ENCODE measurements around the gene LAGE3. TPM values are rescaled to one million over a fixed set of nuclear protein-coding genes. Genes with fewer than 3 reads are reported as not detected.
A peak's percentile ranks its signal among the peaks of the same experiment; 100 is the strongest.

Gene LAGE3
- total and polyA plus RNA-seq, 12 donors: 11.3 to 101 (median 41.7) TPM

- intact Hi-C loops (cut with DNase I): no loop called here
- peak in 6 of 7 donors; percentile 60 to 81 (median 68) for DNase-seq
- no peaks in the 10 kb centered on the region for H3K27me3 ChIP-seq
- WGBS, 4 donors: 31 to 71% (median 50%) methylated on average over 5 of the region's 5 CpGs
- peaks cover 5 to 9% of the 10 kb centered on the region in 2 donors for H3K4me1 ChIP-seq (replicated peaks in 1 of 2)
- no peak overlapping the region for H3K4me3 ChIP-seq
- TF ChIP-seq POLR2A (IDR thresholded peaks at IDR 0.05) (peak in 1 of 2 donors; percentile 65), CTCF (IDR thresholded peaks at IDR 0.05) (no peak)
- no peaks in the 10 kb centered on the region for H3K9me3 ChIP-seq (replicated peaks in 1 of 3)
- no peaks in the 10 kb centered on the region for H3K36me3 ChIP-seq (replicated peaks in 1 of 2)
- H3K27ac ChIP-seq: peak overlapping the region; percentile 17 to 76 (median 53)
Measured at GRCh38 chrX:154481195-154481594, 2.1 kb upstream of the LAGE3 start.

- Histone ChIP-seq H3K4me1 (replicated peaks in 1 of 2) (no peaks in the 10 kb centered on the region), H3K27ac (peak overlapping the region in 4 of 5 donors; percentile 37 to 90 (median 68))
- WGBS, 4 donors: 45 to 77% (median 64%) methylated on average over 10 to 24 of the region's 24 CpGs
Measured at GRCh38 chrX:154477891-154478477, 1.1 kb downstream of the LAGE3 start.

GRCh38 chrX:154476821-154477220 is 2.3 kb downstream of the LAGE3 start:
- H3K4me1 ChIP-seq (replicated peaks in 1 of 2): no peaks in the 10 kb centered on the region
- intact Hi-C loops (cut with DNase I): no loop called here
- H3K4me3 ChIP-seq: no peak overlapping the region
- no peaks in the 10 kb centered on the region for H3K36me3 ChIP-seq (replicated peaks in 1 of 2)
- H3K9me3 ChIP-seq (replicated peaks in 1 of 3): no peaks in the 10 kb centered on the region
- no peak for TF ChIP-seq CTCF (IDR thresholded peaks at IDR 0.05)
- no peak for TF ChIP-seq POLR2A (IDR thresholded peaks at IDR 0.05)
- no peak for DNase-seq
- 86 to 96% (median 89%) methylated on average over 7 to 8 of the region's 8 CpGs for WGBS, 4 donors
- H3K27me3 ChIP-seq: no peaks in the 10 kb centered on the region
- H3K27ac ChIP-seq: no peak overlapping the region

More at GRCh38 chrX:154477891-154478477, 1.1 kb downstream of the LAGE3 start:
- intact Hi-C loops (cut with DNase I): no loop called here
- TF ChIP-seq CTCF (IDR thresholded peaks at IDR 0.05) (no peak), POLR2A (IDR thresholded peaks at IDR 0.05) (no peak)
- peak in 1 of 7 donors; percentile 19 for DNase-seq
- Histone ChIP-seq H3K9me3 (replicated peaks in 1 of 3) (no peaks in the 10 kb centered on the region), H3K27me3 (no peaks in the 10 kb centered on the region), H3K4me3 (peak overlapping the region in 1 of 4 donors; percentile 64), H3K36me3 (replicated peaks in 1 of 2) (no peaks in the 10 kb centered on the region)

- intact Hi-C loops (cut with DNase I): no loop called here
- Histone ChIP-seq H3K36me3 (replicated peaks in 1 of 2) (peaks cover 0 to 30% of the 10 kb centered on the region in 2 donors), H3K27ac (no peak overlapping the region), H3K4me1 (replicated peaks in 1 of 2) (no peaks in the 10 kb centered on the region), H3K27me3 (no peaks in the 10 kb centered on the region), H3K9me3 (replicated peaks in 1 of 3) (no peaks in the 10 kb centered on the region), H3K4me3 (no peak overlapping the region)
- no peak for DNase-seq
- TF ChIP-seq POLR2A (IDR thresholded peaks at IDR 0.05): no peak
- TF ChIP-seq CTCF (IDR thresholded peaks at IDR 0.05): no peak
- WGBS, 4 donors: 79 to 86% (median 80%) methylated on average over 6 to 7 of the region's 7 CpGs
Measured at GRCh38 chrX:154473683-154474082, 5.4 kb downstream of the LAGE3 start.
